HG03060 (cell line): ENCODE measurements around the gene ZNF320.
"Not testable (repeated sequence)": the region's sequence is repeated elsewhere in the genome, so short reads cannot be mapped to it uniquely, and the experiment has no call there.

ENCODE experiments used
- ATAC-seq: cut with Tn5 transposase; IDR thresholded peaks from one replicate; pipeline ENCODE4 v1.9.1; 2021; ENCODE audit warnings: low read depth, moderate number of reproducible peaks; ENCODE audit not compliant: unreplicated experiment

The ZNF320 gene

GRCh38 chr19:52922841-52923777, 25.7 kb upstream of the ZNF320 start, which contains the start of gene ZNF888:
TSS of gene ZNF888 (minus strand) at chr19:52923428. CDS start at chr19:52917873, 5,555 bp downstream.
- ATAC-seq: no peak

DNA sequence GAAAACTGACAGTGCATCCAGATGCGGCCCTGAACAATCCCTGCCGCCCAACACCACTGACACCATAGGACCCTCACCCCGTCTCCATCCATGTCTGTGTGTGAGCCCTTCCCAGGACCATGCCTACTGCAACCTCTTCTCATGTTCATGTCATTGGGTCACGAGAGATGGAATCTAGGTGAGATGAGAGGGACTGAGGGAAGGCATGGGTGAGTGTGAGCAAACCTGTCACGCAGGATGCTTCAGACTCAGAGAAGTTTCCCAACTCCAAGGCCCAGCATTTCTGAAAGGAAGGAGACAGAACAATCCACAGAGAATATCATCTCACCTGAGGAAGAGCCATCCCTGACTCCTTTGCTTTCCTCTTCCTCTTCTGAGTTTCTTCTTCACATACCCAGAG, 20.1 kb upstream of the ZNF320 start:
- ATAC-seq: no peak

DNA sequence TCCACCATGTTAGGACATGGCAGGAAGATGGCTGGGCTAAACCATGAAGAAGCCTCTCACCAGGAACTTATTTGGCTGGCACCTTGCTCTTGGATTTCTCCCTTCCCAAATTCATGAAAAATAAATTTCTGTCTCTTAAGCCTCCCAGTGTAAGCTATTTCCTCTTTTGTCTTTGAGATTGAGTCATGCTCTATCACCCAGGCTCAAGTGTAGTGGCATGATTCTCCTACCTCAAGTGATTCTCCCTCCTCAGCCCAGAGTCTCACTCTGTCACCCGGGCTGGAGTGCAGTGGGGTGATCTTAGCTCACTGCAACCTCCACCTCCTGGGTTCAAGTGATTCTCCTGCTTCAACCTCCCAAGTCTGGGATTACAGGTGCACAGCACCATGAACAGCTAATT, 13.2 kb upstream of the ZNF320 start:
- ATAC-seq: no peak

- not testable (repeated sequence) for ATAC-seq
These were observed 6.8 kb upstream of the ZNF320 start for GRCh38 chr19:52904052-52904780.

- ATAC-seq: no peak
These were observed 4.4 kb upstream of the ZNF320 start for GRCh38 chr19:52901842-52902241.

DNA sequence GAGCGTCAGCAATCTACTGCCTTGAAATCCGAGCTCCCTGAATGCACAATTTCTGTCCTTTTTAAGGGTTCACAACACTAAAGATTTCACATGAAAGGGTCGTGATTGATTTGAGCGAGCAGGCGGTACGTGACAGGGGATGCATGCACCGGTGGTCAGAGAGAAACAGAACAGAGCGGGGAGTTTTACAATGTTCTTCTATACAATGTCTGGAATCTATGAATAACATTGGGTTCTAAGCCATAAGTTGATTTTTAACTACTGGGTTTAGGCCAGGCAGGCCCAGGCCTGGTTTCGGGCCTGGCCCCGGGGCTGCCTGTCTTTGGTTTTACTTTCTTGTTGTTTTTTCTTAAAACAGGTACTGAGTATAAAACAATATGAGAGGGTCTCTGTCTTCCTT, 1.2 kb upstream of the ZNF320 start:
- not testable (repeated sequence) for ATAC-seq

- ATAC-seq: no peak
These were observed 666 bp upstream of the ZNF320 start for GRCh38 chr19:52898101-52898500.

GRCh38 chr19:52896431-52897137, 851 bp downstream of the ZNF320 start:
- ATAC-seq: peak; percentile 10

- no peak for ATAC-seq
These were observed 6.1 kb downstream of the ZNF320 start for GRCh38 chr19:52891336-52891735.

- ATAC-seq: no peak
These were observed 7.5 kb downstream of the ZNF320 start for GRCh38 chr19:52889931-52890330.

GRCh38 chr19:52889076-52889475, 8.4 kb downstream of the ZNF320 start:
- no peak for ATAC-seq

- no peak for ATAC-seq
These were observed 16.5 kb downstream of the ZNF320 start for GRCh38 chr19:52880895-52881389.

- not testable (repeated sequence) for ATAC-seq
These were observed 24.4 kb downstream of the ZNF320 start for GRCh38 chr19:52872996-52873395.

GRCh38 chr19:52871466-52871865, 26.0 kb downstream of the ZNF320 start:
- no peak for ATAC-seq

- ATAC-seq: not testable (repeated sequence)
These were observed 29.4 kb downstream of the ZNF320 start for GRCh38 chr19:52868031-52868430.

GRCh38 chr19:52857378-52858191, 39.9 kb downstream of the ZNF320 start, which contains the start of gene ZNF468:
TSS of gene ZNF468 (minus strand) at chr19:52857619. CDS start at chr19:52854272, 3,347 bp downstream.
- peak; percentile 70 for ATAC-seq

DNA sequence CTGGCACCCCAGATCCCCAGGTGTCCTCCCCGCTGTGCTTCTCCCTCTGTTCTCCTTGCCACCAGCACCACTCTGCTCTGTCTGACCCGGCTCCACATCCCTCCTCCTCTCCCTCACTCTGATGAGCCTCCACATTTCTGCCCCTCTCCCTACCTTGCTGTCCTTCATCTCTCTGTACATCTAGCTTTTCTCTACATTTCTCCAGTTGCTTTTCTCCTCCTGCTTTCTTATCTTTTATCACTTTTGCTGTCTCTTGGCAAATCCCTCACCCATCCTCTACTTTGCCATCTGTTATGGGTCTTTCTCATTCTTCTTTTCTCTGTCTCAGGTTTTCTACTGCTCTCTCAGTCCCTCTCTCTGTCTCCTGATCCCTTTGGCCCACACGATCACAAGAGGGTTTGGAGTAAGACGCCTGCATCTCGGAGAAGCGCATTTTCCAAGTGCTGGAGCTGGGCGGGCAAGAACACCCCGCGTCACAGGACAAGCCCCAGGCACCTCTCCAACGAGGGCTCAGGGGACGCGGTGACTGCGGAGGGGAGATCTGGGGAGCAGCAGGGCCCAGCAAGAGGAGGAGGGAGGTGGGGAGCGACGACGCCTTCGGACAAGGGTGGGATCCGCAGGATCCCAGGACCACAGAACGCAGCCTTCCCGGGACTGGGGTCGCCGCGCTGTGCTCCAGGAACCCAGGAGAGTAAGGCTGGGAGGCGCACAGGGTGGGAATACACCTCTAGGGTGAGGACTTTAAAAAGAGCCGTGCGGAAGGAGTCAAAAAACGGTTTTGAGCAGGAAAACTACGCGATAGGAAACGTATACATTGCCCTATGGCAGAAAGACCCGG, 40.7 kb downstream of the ZNF320 start:
- peak; percentile 16 for ATAC-seq
